GM18508 (cell line): ENCODE measurements around the gene LRRC28.

Experiments used
- ATAC-seq: cut with Tn5 transposase; IDR thresholded peaks from one replicate; pipeline ENCODE4 v1.9.1; 2021; ENCODE audit warnings: moderate number of reproducible peaks; ENCODE audit not compliant: insufficient read depth, unreplicated experiment

LRRC28 gene

DNA sequence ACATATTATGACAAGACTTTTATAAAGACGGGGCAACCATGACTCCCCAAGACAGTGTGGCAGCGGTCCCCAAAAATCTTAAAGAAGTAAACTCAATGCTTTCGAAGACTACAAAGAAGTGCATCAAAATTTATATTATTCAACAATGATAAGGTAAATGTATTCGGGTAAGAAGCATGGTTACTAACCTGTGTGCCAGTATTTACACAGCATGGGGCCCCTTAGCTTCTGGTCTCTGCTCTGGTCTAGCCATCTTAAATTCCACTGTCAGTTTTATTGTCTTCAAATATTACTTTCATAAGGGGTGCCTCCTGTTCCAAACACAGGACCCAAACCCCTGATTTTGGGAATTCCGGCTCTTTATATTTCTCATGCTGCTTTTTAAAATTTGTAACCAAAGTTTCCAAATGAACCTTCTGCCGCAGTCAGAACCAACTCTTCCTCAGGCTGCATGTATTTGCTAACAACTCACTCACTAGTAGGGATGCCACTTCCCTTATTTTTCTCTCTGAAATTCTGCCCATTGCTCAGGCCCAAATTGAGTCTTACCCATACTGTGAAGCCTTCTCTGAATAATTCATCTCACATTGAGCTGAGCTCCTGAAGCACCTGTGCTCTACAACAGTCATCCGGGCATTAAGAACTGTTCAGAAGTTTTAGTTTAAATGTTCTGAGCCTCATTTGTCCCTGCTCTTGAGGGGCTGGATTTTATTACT, 3.1 kb upstream of the LRRC28 start:
- ATAC-seq = no peak

DNA sequence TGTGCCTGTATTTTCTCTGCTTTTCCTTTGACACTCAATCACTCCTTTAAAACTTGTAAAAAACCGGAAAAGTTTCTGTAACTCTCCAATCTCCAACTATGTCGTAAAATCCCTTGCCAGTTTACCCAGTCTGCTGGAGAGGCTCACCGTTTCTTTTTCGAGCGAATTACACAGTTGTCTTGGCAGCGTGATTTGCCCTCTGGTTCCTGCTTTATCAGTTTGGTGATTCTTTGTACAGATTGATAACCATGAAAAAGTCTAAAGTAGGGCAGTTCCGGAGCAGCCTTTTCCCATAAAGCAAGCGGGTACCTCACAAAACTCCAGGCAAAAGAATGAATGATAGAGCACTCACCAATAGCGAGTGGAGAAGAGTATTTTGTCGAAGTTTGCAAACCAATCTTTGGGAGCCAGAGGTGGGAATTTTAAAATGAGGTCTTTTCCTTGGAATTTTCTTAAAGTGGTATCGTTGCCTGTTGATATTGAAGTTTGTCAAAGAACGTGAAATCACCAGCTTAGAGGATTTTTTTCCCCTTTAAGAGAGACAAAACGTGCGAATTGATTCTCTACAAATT, 1.9 kb upstream of the LRRC28 start, which contains the start of gene TTC23:
TSS of gene TTC23 (minus strand) at position 312 of the 572 bp plus-strand sequence. CDS start 20,869 bp downstream, outside the sequence.
- no peak for ATAC-seq

DNA sequence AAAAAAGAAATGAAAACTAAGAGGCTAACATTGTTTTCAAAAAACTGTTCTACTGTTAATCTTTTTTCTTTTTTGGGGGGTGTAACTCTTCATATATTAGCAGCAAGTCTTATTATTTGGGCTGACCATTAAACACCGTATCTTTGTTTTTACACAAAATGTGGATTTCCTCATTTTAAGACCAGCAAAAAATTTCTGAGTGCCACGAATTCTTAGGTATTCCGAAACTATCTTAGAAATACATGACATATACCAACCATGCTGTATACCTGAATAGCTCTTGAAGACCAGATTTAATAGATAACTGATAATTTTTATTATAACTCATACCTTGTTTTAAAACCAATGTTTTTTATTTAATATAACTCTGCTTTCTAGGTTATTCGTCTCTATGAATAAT, 1.3 kb upstream of the LRRC28 start:
- ATAC-seq = no peak

DNA sequence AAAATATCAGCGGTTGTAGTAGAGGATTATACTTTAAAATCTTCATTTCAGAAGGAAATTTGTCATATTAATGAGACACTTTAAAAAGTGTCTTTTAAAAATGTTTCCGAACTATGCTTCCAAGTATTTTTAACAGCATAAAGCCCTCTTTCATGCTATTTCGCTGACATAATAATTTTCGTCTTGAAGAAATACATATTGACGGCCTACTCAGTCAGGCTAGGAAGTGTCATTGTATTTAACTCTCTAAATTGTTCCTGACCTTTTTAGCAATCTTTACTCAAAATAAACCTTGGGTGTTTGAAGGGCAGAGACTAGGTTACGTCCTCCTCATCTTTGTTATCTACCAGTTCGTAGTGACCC, 806 bp upstream of the LRRC28 start:
- ATAC-seq = no peak

DNA sequence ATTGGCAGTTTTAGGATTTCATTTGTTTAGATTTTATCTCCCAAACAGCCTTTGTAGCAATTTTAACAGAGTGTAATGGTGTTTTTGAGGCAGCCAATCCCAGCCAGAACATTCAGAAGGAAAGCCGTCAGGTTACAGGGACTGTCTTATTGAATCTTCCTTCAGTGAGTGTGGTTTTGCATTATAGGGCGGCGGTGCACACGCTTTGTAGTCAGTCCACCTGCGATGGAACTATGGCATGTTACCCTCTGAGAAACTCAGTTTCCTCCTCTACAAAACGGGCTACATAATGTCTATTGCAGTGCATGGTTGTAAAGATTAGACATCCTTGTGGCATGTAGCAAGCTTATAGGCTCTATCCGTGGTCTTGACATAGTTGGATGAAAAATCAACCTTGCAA, 1.0 kb downstream of the LRRC28 start:
- no peak for ATAC-seq

DNA sequence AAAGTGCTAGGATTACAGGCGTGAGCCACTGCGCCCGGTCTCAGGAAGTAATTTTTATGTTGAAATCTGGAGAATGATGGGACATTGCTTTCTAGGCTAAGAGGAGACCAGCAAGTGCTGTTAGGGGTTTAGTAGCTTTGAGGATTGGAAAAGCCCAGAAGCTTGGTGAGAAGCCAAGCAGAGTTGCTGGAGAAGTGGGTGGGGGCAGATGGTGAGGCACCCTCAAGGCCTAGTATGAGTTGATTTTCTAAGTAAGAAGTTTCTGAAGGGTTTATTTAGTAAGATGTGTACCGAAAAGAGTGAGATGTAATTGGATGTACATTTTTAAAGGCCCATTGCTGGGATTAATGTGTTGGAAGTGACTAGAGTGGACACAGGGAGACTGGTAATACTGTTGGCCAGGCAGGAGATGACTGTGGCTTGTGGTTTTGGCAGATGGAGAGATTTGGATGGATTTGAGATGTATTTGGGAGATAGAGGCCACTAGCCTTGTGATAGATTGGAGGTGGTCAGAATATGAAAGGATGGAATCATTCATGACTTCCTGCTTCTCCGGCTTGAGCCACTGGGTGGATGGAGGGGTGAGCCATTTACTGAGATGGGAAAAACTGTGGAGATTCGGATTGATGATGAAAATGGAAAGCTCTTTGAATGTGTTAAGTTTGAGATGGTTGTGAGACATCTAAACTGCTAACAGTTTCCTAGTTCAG, 2.3 kb downstream of the LRRC28 start:
- ATAC-seq = no peak

DNA sequence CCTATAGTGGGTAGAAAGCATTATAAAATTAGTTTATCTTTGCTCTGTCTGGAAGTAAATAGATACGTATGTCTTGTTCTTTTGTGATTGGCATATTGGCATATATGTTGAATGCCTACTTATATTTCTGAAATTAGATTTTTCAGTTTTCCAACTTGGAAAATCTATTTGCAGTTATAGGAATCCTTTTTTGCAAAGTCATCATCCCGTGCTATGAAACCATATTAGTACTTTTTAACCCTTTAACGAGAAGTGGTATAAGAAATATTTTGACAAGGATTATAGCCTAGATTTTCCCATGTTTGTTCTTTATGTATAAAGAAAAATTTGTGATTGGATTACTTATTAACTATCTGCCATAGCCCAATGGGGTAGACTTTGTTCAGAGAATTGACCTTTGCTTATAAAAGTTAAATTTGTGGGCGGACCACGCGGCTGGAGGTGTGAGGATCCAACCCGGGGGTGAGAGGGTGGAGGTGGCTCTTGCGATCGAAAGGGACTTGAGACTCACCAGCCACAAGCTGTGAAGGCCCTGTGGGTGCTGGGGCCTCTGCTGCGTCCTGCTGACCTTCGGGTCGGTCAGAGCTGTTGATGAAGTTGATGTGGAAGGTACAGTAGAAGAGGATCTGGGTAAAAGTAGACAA, 5.9 kb downstream of the LRRC28 start:
- ATAC-seq = no peak

DNA sequence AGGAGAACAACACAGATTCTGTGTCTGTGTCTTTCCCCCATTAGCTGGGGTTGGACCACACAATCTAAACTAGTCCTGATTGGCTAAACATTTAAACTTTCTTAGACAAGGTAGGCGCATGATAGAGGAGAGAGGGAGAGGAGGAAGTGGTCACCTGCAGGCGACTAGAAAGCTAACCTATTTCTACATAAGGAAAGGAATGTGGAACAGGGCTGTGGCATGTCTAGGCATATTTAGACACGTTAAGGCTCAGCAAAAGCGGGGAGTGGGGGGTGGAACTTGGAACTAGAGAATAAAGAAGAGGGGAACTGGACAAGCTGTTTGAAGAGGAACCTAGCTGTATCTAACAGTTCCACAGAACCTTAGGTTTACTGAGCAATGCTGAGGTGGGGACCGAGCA, 12.8 kb downstream of the LRRC28 start:
- ATAC-seq = no peak

DNA sequence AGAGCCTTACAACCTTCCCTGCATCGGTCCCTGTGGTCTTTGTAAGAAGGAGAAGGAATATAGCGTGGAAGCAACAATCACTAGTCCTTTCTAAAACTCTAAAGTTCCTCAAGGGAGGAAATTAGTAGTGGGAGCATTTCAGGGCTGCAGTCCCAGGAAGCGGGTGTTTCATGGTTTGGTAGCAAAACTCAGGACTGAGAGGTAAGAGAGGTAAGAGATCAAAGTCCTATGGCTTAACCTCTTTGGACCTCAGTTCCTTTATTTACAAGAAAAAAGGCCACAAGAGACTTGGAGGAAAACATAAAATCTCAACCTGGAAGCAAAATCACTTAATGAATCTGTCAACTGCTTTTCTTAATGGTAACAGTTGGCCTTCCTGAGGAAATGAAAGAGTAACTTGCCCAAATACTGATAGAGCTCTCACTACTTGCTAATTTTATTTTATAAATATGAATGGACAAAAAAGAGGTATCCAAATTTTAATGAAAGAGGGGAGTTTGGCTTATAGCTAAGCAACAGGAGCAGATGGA, 14.3 kb downstream of the LRRC28 start:
- ATAC-seq = no peak

DNA sequence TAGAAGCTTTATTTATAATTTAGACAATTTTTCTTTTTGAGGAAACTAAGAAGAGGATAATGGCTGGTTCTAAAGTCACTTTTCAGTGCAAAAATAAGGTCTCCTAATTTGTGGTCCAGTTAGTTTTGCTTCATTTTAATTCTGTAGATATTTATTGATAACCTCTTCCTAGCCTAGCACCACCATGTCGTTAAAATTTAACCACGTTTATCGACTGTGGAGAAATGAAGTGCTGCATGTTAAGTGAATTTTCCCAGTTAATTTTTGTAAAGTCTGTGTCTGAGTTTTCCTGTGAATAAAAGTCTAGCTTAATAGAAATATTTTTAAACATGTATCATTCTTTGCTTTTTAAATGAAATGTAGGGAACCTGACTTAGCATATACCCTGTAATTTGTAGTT, 16.7 kb downstream of the LRRC28 start:
- ATAC-seq = no peak

DNA sequence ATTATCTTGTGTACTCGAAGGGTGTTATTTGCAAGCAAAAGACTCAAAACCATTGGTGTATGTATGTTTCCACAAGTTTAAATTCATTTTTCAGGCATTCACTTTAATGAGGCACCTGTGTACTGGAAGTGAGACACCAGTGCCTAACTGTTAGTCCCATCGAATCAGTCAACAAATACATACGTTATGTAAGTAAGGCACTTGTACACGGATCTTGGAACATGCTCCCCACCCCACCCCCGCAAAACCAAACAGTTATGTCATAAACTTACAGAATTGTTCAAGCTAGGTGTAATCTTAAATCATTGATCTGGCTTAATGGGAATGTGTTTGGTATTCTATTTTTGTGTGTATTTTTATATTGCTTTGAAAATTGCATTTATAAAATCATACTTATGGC, 17.1 kb downstream of the LRRC28 start:
- no peak for ATAC-seq

DNA sequence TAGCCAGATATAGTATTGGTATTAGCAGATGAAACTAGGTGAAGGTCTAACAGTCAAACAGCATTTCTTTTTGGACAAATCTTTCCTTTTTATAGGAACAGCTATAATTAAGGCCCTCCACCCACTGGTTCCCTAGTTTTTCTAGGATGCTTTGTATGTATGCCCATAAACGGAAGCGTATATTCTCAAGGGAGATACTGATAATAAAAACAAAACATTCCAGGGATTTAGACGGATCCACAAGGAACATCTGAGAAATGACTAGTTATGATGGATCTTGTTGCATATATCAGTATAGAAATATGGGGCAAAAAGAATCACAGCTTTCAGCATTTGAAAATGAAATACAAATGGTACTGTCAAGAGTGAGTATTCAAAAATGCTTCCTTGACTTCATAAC, 22.5 kb downstream of the LRRC28 start:
- no peak for ATAC-seq

DNA sequence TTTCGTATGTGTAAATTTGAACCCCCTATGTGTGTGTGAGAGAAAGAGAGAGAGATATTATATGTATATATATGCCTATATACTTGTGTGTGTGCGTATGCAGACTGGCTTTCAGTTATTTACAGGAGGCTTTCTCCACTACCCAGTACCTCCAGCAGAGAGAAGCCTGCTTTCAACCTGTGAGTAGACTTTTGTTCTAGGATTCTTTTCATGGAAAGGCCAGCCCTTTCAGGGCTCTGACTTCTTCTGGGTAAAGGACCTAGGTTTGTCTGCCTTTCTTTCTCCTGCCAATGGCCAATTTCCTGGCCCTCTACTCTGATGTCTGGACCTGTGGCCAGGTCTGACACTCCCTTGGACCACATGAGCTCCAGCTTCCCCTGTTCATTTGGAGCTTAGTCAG, 23.8 kb downstream of the LRRC28 start:
- no peak for ATAC-seq

DNA sequence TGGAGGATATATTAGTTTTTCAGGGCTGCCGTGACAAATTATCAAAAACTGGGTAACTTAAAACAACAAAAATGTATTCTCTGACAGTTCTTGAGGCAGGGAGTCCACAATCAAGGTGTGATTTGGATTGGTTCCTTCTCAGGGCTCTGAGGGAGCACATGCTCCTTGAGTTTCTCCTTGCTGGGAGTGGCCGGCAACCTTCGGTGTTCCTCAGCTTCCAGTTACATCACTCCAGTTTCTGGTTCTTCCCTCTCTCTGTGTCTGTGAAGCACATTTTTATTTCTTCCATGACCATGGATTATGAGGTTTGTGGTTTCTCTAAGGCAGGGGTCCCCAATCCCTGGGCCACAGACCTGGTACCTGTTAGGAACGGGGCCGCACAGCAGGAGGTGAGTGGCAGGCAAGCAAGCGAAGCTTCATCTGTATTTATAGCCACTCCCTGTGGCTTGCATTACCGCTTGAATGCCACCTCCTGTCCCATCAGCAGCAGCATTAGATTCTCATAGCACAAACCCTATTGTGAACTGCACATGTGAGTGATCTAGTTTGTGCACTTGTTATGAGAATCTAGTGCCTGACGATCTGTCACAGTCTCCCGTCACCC, 24.3 kb downstream of the LRRC28 start:
- ATAC-seq = no peak

DNA sequence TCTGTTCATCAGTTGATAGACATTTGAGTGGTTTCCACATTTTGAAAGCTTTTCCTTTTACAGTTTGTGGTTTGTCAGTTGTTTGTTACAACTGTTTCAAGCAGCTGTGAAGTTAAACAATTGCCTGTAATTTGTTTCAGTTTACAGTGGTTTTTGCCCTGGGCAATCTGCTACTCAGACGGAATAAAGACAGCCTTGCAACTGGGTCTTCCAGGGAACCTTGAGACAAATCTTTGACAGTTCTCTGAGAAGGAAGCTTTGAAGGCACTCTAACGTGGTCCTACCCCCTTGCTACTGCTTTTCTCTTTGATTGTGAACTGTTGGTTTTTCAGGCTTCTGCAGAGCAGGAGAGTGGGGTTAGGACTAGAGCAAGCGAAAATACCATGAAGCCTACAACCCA, 28.0 kb downstream of the LRRC28 start:
- no peak for ATAC-seq

DNA sequence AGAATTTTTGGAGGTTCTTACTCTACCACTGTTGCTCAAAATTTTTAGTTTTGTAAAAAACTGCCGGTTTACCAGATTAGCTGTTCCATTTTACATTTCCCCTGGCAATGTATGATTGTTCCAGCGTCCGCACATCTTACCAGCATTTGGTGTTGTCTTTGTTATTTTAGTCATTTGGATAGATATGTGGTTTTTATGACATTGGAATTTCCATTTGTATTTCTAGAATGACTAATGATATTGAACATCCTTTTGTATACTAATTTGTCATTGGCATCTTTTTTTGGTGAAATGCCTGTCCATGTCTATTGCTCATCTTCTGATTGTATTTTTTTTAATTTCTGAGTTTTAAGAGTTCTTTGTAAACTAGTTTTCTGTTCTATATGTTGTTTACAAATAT, 28.5 kb downstream of the LRRC28 start:
- no peak for ATAC-seq

DNA sequence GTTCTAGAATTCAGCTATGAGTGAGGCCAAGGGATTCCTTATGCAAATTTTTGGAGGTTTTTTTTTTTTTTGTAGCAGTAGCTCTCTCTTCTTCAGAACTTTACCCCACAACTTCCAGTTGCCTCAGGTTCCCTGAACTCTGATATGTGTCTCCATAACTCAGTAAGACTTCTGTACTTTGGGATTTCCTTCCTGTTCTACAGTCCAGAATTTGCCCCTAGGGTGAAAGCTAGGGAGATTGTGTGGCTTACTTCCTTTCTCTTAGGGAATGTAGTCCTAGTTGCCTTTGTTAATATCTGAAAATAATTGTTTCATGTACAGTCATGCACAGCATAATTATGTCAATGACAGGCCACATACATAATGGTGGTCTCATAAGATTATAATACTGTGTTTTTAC, 30.8 kb downstream of the LRRC28 start:
- no peak for ATAC-seq

DNA sequence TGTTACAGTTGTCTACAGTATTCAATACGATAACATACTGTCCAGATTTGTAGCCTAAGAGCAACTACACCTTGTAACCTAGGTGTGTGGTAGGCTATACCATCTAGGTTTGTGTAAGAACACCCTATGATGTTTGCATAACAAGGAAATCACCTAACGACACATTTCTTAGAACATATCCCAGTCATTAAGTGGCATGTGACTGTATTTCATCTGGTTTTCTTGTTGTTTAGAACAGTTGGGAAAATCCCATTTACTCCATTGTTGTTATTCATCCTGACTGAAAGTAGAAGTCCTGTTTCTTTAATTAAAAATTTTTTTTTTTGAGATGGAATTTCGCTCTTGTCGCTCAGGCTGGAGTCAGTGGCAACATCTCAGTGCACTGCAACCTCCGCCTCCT, 31.3 kb downstream of the LRRC28 start:
- no peak for ATAC-seq

DNA sequence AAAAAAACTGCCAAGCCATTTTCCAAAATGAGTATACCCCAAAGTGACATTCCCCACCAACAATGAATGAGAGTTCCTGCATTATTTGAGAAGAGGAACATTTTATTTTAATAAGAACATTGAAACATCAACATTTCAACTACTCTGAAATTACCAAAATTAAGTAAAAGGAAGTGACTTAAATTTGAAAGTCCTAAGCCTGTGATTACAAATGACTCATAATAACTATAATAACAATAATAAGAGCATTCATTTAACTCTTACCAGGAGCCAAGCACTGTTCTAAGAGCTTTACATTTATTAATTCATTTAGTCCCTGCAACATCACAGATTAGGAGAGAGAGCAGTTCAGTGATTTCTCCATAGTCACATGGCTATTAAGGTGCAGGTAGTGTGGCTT, 32.4 kb downstream of the LRRC28 start:
- ATAC-seq = no peak

DNA sequence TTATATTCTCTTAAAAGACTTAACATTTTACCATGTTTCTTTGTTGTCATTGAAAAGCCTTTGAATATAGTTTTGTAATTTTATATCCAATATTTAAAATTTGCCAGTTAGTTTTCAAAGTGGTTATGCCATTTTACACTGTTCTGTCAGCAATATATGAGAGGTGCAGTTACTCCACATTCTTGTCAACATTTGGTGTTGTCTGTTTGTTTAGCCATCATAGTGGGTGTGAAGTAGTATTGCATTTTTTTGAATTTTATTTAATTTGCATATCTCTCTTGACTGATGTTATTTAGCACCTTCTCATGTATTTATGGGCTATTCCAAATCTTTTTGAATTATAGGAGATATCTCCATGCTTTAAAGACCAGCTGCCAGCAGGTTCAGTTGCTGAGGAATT, 40.4 kb downstream of the LRRC28 start:
- ATAC-seq = no peak

DNA sequence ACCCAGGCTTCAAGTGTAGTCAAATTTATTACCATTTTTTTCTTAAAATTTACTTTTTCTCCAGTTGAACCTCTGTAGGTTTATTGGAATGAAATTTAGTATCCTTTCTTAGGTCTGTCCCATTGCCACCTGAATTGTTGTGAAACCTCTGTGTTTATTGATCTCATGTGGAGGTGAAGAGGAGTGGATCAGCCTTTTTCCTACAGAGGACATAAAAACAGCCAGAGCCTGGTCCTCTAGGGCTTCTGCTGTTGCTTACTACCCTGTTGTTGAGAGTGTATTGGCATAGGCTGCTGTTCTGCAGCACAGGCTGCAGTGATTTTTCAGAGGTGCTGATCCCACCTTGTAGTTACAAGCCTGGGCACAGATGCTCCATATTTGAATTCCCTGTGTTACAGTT, 44.6 kb downstream of the LRRC28 start:
- no peak for ATAC-seq
